Thyroid gland (tissue), 4 donors: ENCODE data around the gene PAEP. TPM values are rescaled to one million over a fixed set of nuclear protein-coding genes. Genes with fewer than 3 reads are reported as not detected.

Experiments used
- DNase-seq, 2 donors: peaks; one replicate each; pipeline ENCODE4 v3.0.0-alpha.2; 2019
- H3K27ac ChIP-seq, 3 donors: fragments of 200-600 bp; sonication (generic); 1 replicate in 2 of 3; 2 replicates in 1 of 3; pipeline ENCODE4 v1.5.1; 2016 to 2019; ENCODE audit warnings: mild to moderate bottlenecking in 1 of 3, moderate library complexity in 1 of 3
- H3K27me3 ChIP-seq: fragments of 200-600 bp; sonication (generic); one replicate; pipeline ENCODE4 v1.5.1; 2019
- H3K36me3 ChIP-seq, 2 donors: fragments of 200-600 bp; sonication (generic); one replicate each; pipeline ENCODE4 v1.5.1; 2016 to 2019
- H3K4me1 ChIP-seq, 2 donors: fragments of 200-600 bp; sonication (generic); one replicate each; pipeline ENCODE4 v1.5.1; 2017 to 2019
- H3K4me3 ChIP-seq, 3 donors: fragments of 200-600 bp; sonication (generic); replicated peaks in 1 of 3; 1 replicate in 2 of 3; 2 replicates in 1 of 3; pipeline ENCODE4 v1.5.1; 2016; ENCODE audit warnings: mild to moderate bottlenecking in 1 of 3
- H3K9me3 ChIP-seq: fragments of 200-600 bp; sonication (generic); one replicate; pipeline ENCODE4 v1.5.1; 2017
- CTCF ChIP-seq, 6 experiments: fragments of 200-600 bp in 3 of 6; fragments of 450-650 bp in 3 of 6; sonication (generic) in 3 of 6; IDR thresholded peaks; one replicate each; pipeline ENCODE4 v1.5.1; 2016 to 2019; ENCODE audit warnings: antibody characterized with exemption in 6 of 6, mild to moderate bottlenecking in 2 of 6, inconsistent platforms in 1 of 6, moderate library complexity in 1 of 6
- POLR2A ChIP-seq, 2 donors: fragments of 450-650 bp; IDR thresholded peaks; one replicate each; pipeline ENCODE4 v1.6.1; 2017; ENCODE audit warnings: antibody characterized with exemption in 2 of 2, mild to moderate bottlenecking in 2 of 2, moderate library complexity in 1 of 2
- WGBS, 2 donors: methylation state at CpG; one replicate each; pipeline ENCODE4 v1.1.5; 2017; 5-methylcytosine and 5-hydroxymethylcytosine counted together
- intact Hi-C: fragments of 100-400 bp; cut with DNase I; formaldehyde crosslinking; loops from one replicate; pipeline ENCODE4 v1.15.1; 2023
- total RNA-seq, 4 donors: library from RNA; depleted of rRNA; stranded (reverse); fragments of >200 nt; gene quantifications; one replicate each; pipeline ENCODE4 v1.2.3, GENCODE V29; 2016

PAEP gene
- total RNA-seq, 4 donors from 2014 or later: not detected

- Histone ChIP-seq H3K36me3 (no peaks in the 10 kb centered on the region), H3K27me3 (no peaks in the 10 kb centered on the region), H3K9me3 (no peaks in the 10 kb centered on the region), H3K27ac (no peak overlapping the region), H3K4me1 (no peaks in the 10 kb centered on the region), H3K4me3 (no peak overlapping the region)
- intact Hi-C loops: no loop called here
- WGBS, 2 donors: 75 to 79% methylated on average over 22 to 23 of the region's 24 CpGs
- TF ChIP-seq POLR2A (IDR thresholded peaks at IDR 0.05) (no peak), CTCF (IDR thresholded peaks at IDR 0.05) (no peak)
- DNase-seq: no peak
Observed at GRCh38 chr9:135612981-135613910, 51.7 kb downstream of the PAEP start.

DNA sequence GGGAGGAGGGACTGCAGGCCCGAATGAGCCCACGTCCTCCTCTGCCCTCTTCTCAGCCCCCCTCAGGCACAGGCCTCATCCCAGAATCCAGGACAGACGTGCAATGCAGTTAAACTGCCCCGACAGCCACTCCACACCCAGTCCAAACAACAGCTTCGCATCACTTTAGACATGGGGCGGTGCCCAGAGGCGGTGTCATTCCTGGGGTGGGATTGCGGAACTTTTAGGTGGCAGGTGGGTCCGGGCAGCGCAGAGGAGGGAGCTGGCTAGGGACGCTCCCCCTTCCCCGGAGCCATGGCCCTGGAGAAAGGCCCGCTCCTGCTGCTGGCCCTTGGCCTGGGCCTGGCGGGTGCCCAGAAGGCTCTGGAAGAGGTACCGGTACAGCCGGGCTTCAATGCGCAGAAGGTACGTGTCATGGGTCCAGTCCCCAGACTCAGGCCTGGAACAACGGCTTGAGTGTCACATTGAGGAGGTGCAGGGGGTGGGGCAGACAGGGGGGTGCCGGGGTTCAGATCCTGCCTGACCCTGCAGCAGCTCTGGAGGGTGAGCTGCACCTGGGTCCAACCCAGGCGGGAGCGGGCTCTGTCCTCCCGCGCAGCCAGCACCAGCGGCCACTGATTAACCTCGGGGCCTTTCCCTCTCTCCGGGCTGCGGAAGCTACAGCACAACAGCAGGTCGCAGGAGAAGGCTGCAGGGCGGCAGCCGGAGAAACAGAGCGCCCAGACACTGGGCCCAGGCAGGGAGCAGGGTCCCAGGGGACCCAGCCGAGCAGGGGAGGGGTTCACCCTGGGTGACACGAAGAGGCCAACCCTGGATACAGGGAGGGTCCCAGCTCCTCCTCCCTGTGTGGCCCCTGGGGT is 52.6 kb downstream of the PAEP start:
- Histone ChIP-seq H3K9me3 (no peaks in the 10 kb centered on the region), H3K4me3 (no peak overlapping the region), H3K4me1 (peaks cover 2 to 3% of the 10 kb centered on the region in 2 donors), H3K27me3 (no peaks in the 10 kb centered on the region), H3K27ac (no peak overlapping the region), H3K36me3 (no peaks in the 10 kb centered on the region)
- intact Hi-C loops: no loop called here
- WGBS, 2 donors: 73 to 78% methylated on average over 20 to 27 of the region's 34 CpGs
- TF ChIP-seq POLR2A (IDR thresholded peaks at IDR 0.05) (no peak), CTCF (IDR thresholded peaks at IDR 0.05) (no peak)
- no peak for DNase-seq

- H3K4me3 ChIP-seq: no peak overlapping the region
- no peaks in the 10 kb centered on the region for H3K9me3 ChIP-seq
- TF ChIP-seq POLR2A (IDR thresholded peaks at IDR 0.05) (no peak), CTCF (IDR thresholded peaks at IDR 0.05) (no peak)
- no peaks in the 10 kb centered on the region for H3K36me3 ChIP-seq
- 77 to 79% methylated on average over 4 to 20 of the region's 29 CpGs for WGBS, 2 donors
- H3K27me3 ChIP-seq: no peaks in the 10 kb centered on the region
- H3K4me1 ChIP-seq: peaks cover 7 to 8% of the 10 kb centered on the region in 2 donors
- intact Hi-C loops: no loop called here
- no peak for DNase-seq
- no peak overlapping the region for H3K27ac ChIP-seq
Observed at GRCh38 chr9:135614821-135615665, 53.5 kb downstream of the PAEP start.

- H3K9me3 ChIP-seq: no peaks in the 10 kb centered on the region
- H3K4me1 ChIP-seq: peaks cover 7 to 8% of the 10 kb centered on the region in 2 donors
- 74 to 76% methylated on average over 19 to 24 of the region's 31 CpGs for WGBS, 2 donors
- no peak overlapping the region for H3K4me3 ChIP-seq
- H3K27ac ChIP-seq: no peak overlapping the region
- intact Hi-C loops: no loop called here
- no peaks in the 10 kb centered on the region for H3K36me3 ChIP-seq
- no peaks in the 10 kb centered on the region for H3K27me3 ChIP-seq
- TF ChIP-seq POLR2A (IDR thresholded peaks at IDR 0.05): no peak
- no peak for TF ChIP-seq CTCF (IDR thresholded peaks at IDR 0.05)
- no peak for DNase-seq
Observed at GRCh38 chr9:135615666-135616618, 54.4 kb downstream of the PAEP start.
